ENCODE measurements around the gene SPDL1.
A peak's percentile ranks its signal among the peaks of the same experiment; 100 is the strongest.

SPDL1 gene

GRCh38 chr5:169632946-169633345 lies 49.4 kb downstream of the SPDL1 start:
- peaks cover 21% of the 10 kb centered on the region for H3K27me3 ChIP-seq (ENCODE audit: insufficient read depth, low read length)
- H3K4me1 ChIP-seq (ENCODE audit: insufficient read depth, low read length): no peaks in the 10 kb centered on the region
- no peak overlapping the region for H3K9ac ChIP-seq (ENCODE audit: low read depth, low read length)
- H3K27ac ChIP-seq (ENCODE audit: low read length): no peak overlapping the region
- H3K4me3 ChIP-seq (ENCODE audit: low read length): no peak overlapping the region
- H3K36me3 ChIP-seq (ENCODE audit: insufficient read depth, low read depth, low read length): no peaks in the 10 kb centered on the region
- H3K9me3 ChIP-seq (ENCODE audit: insufficient read depth, low read depth, low read length): 0 out of 2 replicates have a peak, but pooled peaks cover 3% of the 10 kb centered on the region

DNA sequence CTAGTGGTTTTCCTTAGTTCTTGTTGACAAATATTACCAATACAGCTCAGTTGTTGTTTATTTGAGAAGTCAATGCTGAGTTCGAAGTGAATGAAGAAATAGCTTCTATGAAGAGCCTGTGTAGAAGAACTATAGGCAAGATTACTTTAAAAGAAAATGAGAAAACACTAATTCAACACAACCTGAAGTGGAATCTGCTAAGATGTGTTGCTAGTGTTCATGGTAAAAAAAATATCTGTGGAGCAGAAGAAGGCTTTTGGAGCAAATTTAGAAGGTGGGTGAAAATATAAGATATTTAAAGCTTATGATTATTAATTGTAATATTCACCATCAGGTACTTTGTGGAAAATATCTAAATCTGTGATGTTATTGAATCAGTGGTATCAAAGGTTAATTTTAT lies 51.0 kb downstream of the SPDL1 start:
- Histone ChIP-seq H3K4me3 (ENCODE audit: low read length) (no peak overlapping the region), H3K27me3 (ENCODE audit: insufficient read depth, low read length) (peaks cover 28% of the 10 kb centered on the region), H3K27ac (ENCODE audit: low read length) (no peak overlapping the region), H3K9me3 (ENCODE audit: insufficient read depth, low read depth, low read length) (0 out of 2 replicates have a peak, but pooled peaks cover 3% of the 10 kb centered on the region), H3K4me1 (ENCODE audit: insufficient read depth, low read length) (no peaks in the 10 kb centered on the region), H3K36me3 (ENCODE audit: insufficient read depth, low read depth, low read length) (no peaks in the 10 kb centered on the region), H3K9ac (ENCODE audit: low read depth, low read length) (no peak overlapping the region)

- Histone ChIP-seq H3K36me3 (ENCODE audit: insufficient read depth, low read depth, low read length) (no peaks in the 10 kb centered on the region), H3K9ac (ENCODE audit: low read depth, low read length) (no peak overlapping the region), H3K27ac (ENCODE audit: low read length) (no peak overlapping the region), H3K9me3 (ENCODE audit: insufficient read depth, low read depth, low read length) (0 out of 2 replicates have a peak, but pooled peaks cover 3% of the 10 kb centered on the region), H3K4me1 (ENCODE audit: insufficient read depth, low read length) (no peaks in the 10 kb centered on the region), H3K4me3 (ENCODE audit: low read length) (no peak overlapping the region), H3K27me3 (ENCODE audit: insufficient read depth, low read length) (peaks cover 28% of the 10 kb centered on the region)
These were observed 52.4 kb downstream of the SPDL1 start for GRCh38 chr5:169635936-169636335.

- Histone ChIP-seq H3K27ac (ENCODE audit: low read length) (no peak overlapping the region), H3K4me3 (ENCODE audit: low read length) (peak overlapping the region; percentile 70), H3K9ac (ENCODE audit: low read depth, low read length) (no peak overlapping the region)
These were observed 53.0 kb downstream of the SPDL1 start for GRCh38 chr5:169636477-169637084.

DNA sequence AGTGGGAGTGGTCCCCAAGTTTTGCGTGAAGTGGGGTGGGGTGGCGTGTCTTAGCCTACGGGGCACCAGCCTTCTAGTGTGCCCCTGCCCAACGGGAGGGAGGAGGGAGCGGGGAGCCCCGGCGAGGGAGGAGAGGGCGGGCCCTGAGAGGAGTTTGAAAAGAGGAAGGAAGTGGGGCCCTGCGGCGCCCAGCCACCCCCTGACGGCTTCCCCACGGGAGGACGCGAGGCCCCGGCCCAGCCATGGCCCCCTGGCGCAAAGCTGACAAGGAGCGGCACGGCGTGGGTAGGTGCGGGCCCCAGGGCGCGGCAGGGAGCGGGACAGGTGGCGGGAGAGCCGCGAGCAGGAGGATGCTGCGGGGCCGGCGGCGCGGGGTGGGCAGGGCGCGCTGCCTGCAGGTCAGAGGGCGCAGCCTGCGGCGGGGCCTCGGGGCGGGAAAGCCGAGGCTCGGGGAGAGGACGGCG lies 53.5 kb downstream of the SPDL1 start, which contains the start of gene DOCK2:
Gene DOCK2 (plus strand): TSS at position 191 of the 464 bp plus-strand sequence. CDS start 52 bp downstream, at position 243.
- Histone ChIP-seq H3K9me3 (ENCODE audit: insufficient read depth, low read depth, low read length) (0 out of 2 replicates have a peak, but pooled peaks cover 3% of the 10 kb centered on the region), H3K4me3 (ENCODE audit: low read length) (peak within 1 kb of the TSS; percentile 70), H3K4me1 (ENCODE audit: insufficient read depth, low read length) (no peaks in the 10 kb centered on the region), H3K36me3 (ENCODE audit: insufficient read depth, low read depth, low read length) (no peaks in the 10 kb centered on the region), H3K27me3 (ENCODE audit: insufficient read depth, low read length) (peaks cover 28% of the 10 kb centered on the region), H3K27ac (ENCODE audit: low read length) (no peak within 1 kb of the TSS), H3K9ac (ENCODE audit: low read depth, low read length) (no peak within 1 kb of the TSS)

More at GRCh38 chr5:169636477-169637084, 53.0 kb downstream of the SPDL1 start:
- H3K4me1 ChIP-seq (ENCODE audit: insufficient read depth, low read length): no peaks in the 10 kb centered on the region
- H3K27me3 ChIP-seq (ENCODE audit: insufficient read depth, low read length): peaks cover 28% of the 10 kb centered on the region
- H3K9me3 ChIP-seq (ENCODE audit: insufficient read depth, low read depth, low read length): 0 out of 2 replicates have a peak, but pooled peaks cover 3% of the 10 kb centered on the region
- H3K36me3 ChIP-seq (ENCODE audit: insufficient read depth, low read depth, low read length): no peaks in the 10 kb centered on the region

DNA sequence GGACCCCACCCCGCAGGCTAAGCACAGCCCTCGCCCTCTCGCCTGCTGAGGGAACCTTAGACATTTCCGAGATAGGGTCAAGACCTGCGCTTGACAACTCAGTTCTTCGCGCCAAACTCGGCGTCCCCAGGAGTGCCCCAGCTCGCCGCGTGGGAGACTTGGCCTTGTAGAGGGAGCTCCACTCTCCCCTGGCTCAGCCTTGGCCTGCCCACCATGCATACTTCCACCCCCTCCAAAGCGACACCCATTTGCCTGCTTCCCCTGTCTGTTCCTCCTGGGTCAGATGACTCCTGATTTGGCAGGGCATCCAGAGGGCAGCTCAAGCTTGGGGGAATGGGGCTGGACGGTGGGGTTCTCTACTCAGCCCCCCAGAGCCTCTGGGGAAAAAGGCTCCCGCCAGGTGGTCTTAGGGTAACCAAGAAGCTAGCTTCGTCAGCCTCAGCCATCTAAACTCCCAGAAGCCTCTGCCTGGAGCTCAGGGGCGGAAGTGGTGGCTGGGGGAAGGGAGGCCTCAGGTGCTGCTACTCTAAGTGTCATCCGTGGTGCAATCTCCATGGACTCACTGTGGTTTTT lies 54.1 kb downstream of the SPDL1 start:
- Histone ChIP-seq H3K27ac (ENCODE audit: low read length) (no peak overlapping the region), H3K9me3 (ENCODE audit: insufficient read depth, low read depth, low read length) (0 out of 2 replicates have a peak, but pooled peaks cover 3% of the 10 kb centered on the region), H3K36me3 (ENCODE audit: insufficient read depth, low read depth, low read length) (no peaks in the 10 kb centered on the region), H3K4me3 (ENCODE audit: low read length) (peak overlapping the region; percentile 70; the same call in 1 of the 2 replicates), H3K4me1 (ENCODE audit: insufficient read depth, low read length) (no peaks in the 10 kb centered on the region), H3K9ac (ENCODE audit: low read depth, low read length) (no peak overlapping the region), H3K27me3 (ENCODE audit: insufficient read depth, low read length) (peaks cover 28% of the 10 kb centered on the region)

DNA sequence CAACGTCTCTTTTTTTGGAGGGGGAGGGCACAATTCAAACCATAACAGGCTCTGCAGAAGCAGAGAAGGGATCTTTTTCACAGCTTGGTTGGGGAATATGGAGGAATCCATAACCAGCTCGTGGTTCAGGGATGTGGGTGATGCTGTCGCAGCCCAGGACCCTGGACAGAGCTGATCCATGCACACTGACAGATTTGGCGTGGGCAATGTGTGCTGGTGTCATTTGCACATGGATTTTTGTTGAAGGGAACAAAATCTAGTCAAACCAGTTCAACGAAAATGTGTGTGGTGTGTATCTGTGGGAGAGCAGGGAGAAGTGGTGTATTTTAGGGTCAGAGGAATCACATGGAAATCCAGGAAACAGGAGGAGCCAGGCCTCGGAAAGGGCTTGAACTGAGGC lies 57.7 kb downstream of the SPDL1 start:
- no peak overlapping the region for H3K4me3 ChIP-seq (ENCODE audit: low read length)
- peaks cover 23% of the 10 kb centered on the region for H3K27me3 ChIP-seq (ENCODE audit: insufficient read depth, low read length)
- no peaks in the 10 kb centered on the region for H3K9me3 ChIP-seq (ENCODE audit: insufficient read depth, low read depth, low read length)
- H3K36me3 ChIP-seq (ENCODE audit: insufficient read depth, low read depth, low read length): no peaks in the 10 kb centered on the region
- H3K4me1 ChIP-seq (ENCODE audit: insufficient read depth, low read length): no peaks in the 10 kb centered on the region
- no peak overlapping the region for H3K27ac ChIP-seq (ENCODE audit: low read length)
- no peak overlapping the region for H3K9ac ChIP-seq (ENCODE audit: low read depth, low read length)

DNA sequence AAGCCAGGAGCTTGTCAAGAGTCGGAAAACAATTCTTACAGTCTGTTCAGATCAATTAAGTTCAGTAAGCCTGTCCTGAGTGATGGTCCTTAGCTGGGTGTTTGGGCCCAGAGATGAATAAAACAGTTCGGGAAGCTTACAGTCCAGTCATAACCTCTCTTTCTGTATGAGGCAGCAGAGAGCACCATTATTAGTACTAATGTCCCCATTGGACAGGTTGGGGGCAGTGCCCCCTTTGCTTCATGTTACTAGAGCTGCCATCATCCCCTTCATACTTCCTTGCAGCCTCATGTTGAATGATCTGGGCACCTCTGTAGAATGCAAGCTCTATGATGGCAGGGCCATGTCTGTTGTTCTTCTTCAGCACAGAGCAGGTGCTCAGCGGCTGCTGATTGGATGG lies 63.3 kb downstream of the SPDL1 start:
- no peak overlapping the region for H3K4me3 ChIP-seq (ENCODE audit: low read length)
- H3K9ac ChIP-seq (ENCODE audit: low read depth, low read length): no peak overlapping the region
- no peak overlapping the region for H3K27ac ChIP-seq (ENCODE audit: low read length)
- H3K4me1 ChIP-seq (ENCODE audit: insufficient read depth, low read length): 0 out of 2 replicates have a peak, but pooled peaks cover 4% of the 10 kb centered on the region
- H3K9me3 ChIP-seq (ENCODE audit: insufficient read depth, low read depth, low read length): no peaks in the 10 kb centered on the region
- H3K36me3 ChIP-seq (ENCODE audit: insufficient read depth, low read depth, low read length): no peaks in the 10 kb centered on the region
- no peaks in the 10 kb centered on the region for H3K27me3 ChIP-seq (ENCODE audit: insufficient read depth, low read length)

DNA sequence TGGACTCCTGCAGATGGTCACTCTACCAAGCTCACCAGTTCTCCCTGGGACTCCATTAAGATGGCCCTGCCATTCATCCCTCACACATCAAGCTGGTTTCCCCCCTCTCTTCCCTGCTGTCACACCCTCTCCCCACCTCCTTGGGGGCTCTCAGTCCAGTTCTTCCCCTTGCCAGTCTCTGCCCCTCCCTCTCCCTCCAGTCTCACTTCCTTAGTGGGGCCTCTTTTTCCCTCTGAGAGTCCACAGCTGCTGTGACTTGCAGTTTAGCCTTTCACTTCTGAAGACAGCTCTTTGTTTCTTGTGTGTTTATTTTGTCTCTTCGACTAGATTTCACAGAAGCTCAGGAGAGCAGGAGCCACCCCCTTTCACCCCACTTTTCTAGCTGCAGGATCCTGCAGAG lies 64.0 kb downstream of the SPDL1 start:
- Histone ChIP-seq H3K4me3 (ENCODE audit: low read length) (no peak overlapping the region), H3K9me3 (ENCODE audit: insufficient read depth, low read depth, low read length) (no peaks in the 10 kb centered on the region), H3K36me3 (ENCODE audit: insufficient read depth, low read depth, low read length) (no peaks in the 10 kb centered on the region), H3K27ac (ENCODE audit: low read length) (no peak overlapping the region), H3K27me3 (ENCODE audit: insufficient read depth, low read length) (no peaks in the 10 kb centered on the region), H3K9ac (ENCODE audit: low read depth, low read length) (no peak overlapping the region), H3K4me1 (ENCODE audit: insufficient read depth, low read length) (0 out of 2 replicates have a peak, but pooled peaks cover 4% of the 10 kb centered on the region)

DNA sequence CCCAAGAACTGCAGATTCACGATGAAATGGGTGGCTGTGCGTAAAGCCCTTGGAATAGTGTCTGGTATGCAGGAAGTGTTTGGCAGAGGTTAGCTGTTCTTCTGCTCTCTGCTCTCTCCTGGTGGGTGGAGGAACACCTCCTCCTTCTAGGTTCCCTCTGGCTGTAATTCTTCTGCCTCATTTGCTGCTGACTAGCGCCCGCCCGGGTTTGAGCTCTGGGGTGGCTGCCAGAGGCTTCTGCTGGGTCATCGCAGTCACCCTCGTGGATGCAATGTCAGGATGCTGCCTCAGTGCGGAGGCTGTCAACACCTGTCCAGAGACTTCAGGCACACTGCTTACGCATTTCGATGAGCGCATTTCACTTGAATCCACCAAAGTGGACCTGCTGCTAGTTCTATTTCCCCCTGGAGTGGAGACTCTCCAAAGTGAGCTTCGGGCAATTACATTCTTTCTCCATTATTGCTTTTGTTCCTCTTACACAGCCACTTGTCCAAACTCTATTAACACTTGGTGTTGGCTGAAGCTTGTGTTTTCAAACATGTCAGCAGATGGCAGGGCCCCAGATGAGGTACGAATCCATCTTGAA lies 65.2 kb downstream of the SPDL1 start:
- no peaks in the 10 kb centered on the region for H3K9me3 ChIP-seq (ENCODE audit: insufficient read depth, low read depth, low read length)
- H3K36me3 ChIP-seq (ENCODE audit: insufficient read depth, low read depth, low read length): no peaks in the 10 kb centered on the region
- no peak overlapping the region for H3K27ac ChIP-seq (ENCODE audit: low read length)
- H3K4me3 ChIP-seq (ENCODE audit: low read length): no peak overlapping the region
- H3K9ac ChIP-seq (ENCODE audit: low read depth, low read length): no peak overlapping the region
- no peaks in the 10 kb centered on the region for H3K27me3 ChIP-seq (ENCODE audit: insufficient read depth, low read length)
- H3K4me1 ChIP-seq (ENCODE audit: insufficient read depth, low read length): 0 out of 2 replicates have a peak, but pooled peaks cover 4% of the 10 kb centered on the region

GRCh38 chr5:169649486-169649885 lies 65.9 kb downstream of the SPDL1 start:
- Histone ChIP-seq H3K4me3 (ENCODE audit: low read length) (no peak overlapping the region), H3K27ac (ENCODE audit: low read length) (no peak overlapping the region), H3K4me1 (ENCODE audit: insufficient read depth, low read length) (0 out of 2 replicates have a peak, but pooled peaks cover 4% of the 10 kb centered on the region), H3K36me3 (ENCODE audit: insufficient read depth, low read depth, low read length) (no peaks in the 10 kb centered on the region), H3K9ac (ENCODE audit: low read depth, low read length) (no peak overlapping the region), H3K27me3 (ENCODE audit: insufficient read depth, low read length) (no peaks in the 10 kb centered on the region), H3K9me3 (ENCODE audit: insufficient read depth, low read depth, low read length) (no peaks in the 10 kb centered on the region)

All from iPS-20b (cell line).